ENCODE data around the gene HNRNPR. TPM values are rescaled to one million over a fixed set of nuclear protein-coding genes. Genes with fewer than 3 reads are reported as not detected.

The HNRNPR gene
- total RNA-seq, 3 donors from 2014 or later = 56.6 to 114 (median 109) TPM

DNA sequence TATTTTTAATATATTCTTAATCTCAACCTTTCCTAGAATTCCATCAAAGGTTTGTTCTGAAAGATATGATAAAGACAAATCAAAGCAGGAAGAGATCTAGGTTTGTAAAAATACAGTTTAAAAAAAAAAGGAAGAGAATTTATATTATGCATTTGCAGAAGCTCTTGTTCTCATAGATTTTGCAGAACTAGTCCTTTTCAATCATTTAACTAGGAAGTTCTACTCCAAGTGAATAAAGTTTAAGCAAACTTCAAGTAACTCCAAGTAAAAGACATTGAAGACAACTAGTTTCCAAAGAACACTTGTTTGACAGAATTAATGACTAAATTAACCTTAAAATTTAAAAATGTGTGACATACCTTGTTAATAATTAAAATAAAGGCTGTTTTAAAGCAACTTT lies 55.9 kb downstream of the HNRNPR start:
- no peaks in the 10 kb centered on the region for H3K9me3 ChIP-seq
- no peaks in the 10 kb centered on the region for H3K27me3 ChIP-seq
- H3K27ac ChIP-seq = no peak overlapping the region
- H3K36me3 ChIP-seq = no peaks in the 10 kb centered on the region
- no peak overlapping the region for H3K4me3 ChIP-seq
- TF ChIP-seq, protein P1, sequence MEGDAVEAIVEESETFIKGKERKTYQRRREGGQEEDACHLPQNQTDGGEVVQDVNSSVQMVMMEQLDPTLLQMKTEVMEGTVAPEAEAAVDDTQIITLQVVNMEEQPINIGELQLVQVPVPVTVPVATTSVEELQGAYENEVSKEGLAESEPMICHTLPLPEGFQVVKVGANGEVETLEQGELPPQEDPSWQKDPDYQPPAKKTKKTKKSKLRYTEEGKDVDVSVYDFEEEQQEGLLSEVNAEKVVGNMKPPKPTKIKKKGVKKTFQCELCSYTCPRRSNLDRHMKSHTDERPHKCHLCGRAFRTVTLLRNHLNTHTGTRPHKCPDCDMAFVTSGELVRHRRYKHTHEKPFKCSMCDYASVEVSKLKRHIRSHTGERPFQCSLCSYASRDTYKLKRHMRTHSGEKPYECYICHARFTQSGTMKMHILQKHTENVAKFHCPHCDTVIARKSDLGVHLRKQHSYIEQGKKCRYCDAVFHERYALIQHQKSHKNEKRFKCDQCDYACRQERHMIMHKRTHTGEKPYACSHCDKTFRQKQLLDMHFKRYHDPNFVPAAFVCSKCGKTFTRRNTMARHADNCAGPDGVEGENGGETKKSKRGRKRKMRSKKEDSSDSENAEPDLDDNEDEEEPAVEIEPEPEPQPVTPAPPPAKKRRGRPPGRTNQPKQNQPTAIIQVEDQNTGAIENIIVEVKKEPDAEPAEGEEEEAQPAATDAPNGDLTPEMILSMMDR (IDR thresholded peaks at IDR 0.05) = no peak
- no peak for TF ChIP-seq POLR2A (IDR thresholded peaks at IDR 0.05)
- TF ChIP-seq POLR2AphosphoS5 (IDR thresholded peaks at IDR 0.05) = no peak
- no peaks in the 10 kb centered on the region for H3K4me1 ChIP-seq
- intact Hi-C loops (cut with DNase I; ENCODE audit: low total_unique reads) = no loop called here
- no peak for DNase-seq (ENCODE audit: low spot score in 2 of 2)

DNA sequence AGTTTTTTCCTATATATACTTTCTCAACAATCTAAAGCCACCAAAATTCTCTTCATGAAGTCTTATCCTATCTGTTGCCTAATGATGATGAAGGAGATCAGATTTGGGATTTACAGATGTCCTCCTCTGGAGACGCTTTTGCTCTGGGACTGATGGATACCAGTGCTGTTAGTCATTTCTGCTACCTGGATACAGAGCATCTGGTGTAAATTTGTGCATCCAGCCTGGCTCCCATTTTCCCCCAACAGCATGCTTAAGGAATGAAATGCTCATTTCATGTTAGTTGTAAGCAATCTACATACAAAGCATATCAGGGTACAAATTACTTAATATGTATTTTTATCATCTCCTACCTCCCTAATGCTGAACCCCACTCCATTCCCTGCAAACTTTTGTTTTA lies 57.7 kb downstream of the HNRNPR start:
- no peaks in the 10 kb centered on the region for H3K9me3 ChIP-seq
- no peak for TF ChIP-seq POLR2AphosphoS5 (IDR thresholded peaks at IDR 0.05)
- TF ChIP-seq, protein P1 (IDR thresholded peaks at IDR 0.05) = no peak
- no peak for TF ChIP-seq POLR2A (IDR thresholded peaks at IDR 0.05)
- DNase-seq (ENCODE audit: low spot score in 2 of 2) = no peak
- intact Hi-C loops (cut with DNase I; ENCODE audit: low total_unique reads) = loop anchor here (2.0 kb wide), 1 partner anchor 18 kb away; no protein-coding TSS in a partner anchor
- no peaks in the 10 kb centered on the region for H3K36me3 ChIP-seq
- H3K4me3 ChIP-seq = no peak overlapping the region
- no peak overlapping the region for H3K27ac ChIP-seq
- no peaks in the 10 kb centered on the region for H3K4me1 ChIP-seq
- H3K27me3 ChIP-seq = no peaks in the 10 kb centered on the region

DNA sequence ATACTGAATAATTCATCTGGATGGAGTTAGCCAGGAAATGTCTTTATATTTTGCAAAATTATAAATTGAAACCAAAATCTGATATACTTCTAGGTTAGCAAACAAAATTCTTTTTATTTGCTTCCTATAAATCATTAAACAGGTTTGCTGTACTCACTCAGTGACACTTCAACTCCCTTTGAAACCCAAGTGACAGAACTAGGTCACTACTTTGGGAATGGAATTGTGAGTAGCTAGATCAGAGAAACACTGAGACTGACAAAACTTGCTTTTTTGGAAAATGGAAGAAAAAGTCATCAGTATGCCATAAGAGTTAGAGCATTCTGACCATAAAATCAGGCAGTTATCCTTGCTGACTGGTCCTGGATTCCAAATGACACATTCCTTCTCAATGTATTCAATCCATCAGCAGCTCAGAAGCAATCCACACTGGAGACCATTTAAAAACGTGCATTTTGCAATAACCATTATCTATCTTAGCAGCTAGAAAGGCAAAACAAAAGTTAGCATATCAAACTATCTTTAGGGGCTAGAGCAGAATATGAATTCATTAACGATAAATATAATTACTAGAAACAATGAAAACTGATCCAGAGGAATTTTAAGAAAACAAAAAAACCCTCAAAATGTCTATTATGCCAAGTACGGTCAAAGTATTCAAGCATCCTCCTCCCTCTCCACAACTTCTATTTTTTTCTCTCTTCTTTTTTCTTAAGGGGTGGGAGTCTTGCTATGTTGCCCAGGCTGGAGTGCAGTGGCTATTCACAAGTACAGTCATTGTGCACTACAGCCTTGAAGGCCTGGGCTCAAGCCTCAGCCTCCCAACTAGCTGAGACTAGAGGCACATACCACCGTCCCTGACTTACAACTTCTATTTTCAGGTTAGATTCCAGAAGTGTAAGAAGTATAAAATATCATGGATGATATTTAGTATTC lies 60.1 kb downstream of the HNRNPR start:
- H3K9me3 ChIP-seq = no peaks in the 10 kb centered on the region
- H3K27me3 ChIP-seq = no peaks in the 10 kb centered on the region
- no peak overlapping the region for H3K4me3 ChIP-seq
- no peak for TF ChIP-seq POLR2A (IDR thresholded peaks at IDR 0.05)
- TF ChIP-seq, protein P1 (IDR thresholded peaks at IDR 0.05) = no peak
- TF ChIP-seq POLR2AphosphoS5 (IDR thresholded peaks at IDR 0.05) = no peak
- H3K36me3 ChIP-seq = no peaks in the 10 kb centered on the region
- no peaks in the 10 kb centered on the region for H3K4me1 ChIP-seq
- intact Hi-C loops (cut with DNase I; ENCODE audit: low total_unique reads) = no loop called here
- no peak overlapping the region for H3K27ac ChIP-seq
- DNase-seq (ENCODE audit: low spot score in 2 of 2) = no peak

DNA sequence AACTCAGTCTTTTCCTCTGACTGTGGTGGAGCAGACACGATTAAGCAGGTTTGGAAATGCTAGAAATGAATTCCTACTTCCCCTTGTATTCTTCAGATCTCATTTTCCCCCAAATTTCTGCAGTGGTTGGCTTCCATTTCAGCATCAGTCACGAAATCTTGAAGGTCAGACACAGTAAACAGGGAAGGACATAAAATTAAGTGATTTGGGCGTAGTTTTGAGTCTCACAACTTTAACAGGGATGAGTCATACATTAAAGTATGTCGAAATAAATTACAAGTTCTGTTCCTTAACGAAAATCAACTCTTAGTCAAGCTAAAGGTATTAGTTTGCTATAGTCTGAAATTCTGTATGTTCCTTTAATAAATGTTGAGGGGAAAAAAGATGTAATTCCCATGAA lies 61.1 kb downstream of the HNRNPR start:
- TF ChIP-seq POLR2AphosphoS5 (IDR thresholded peaks at IDR 0.05) (no peak), POLR2A (IDR thresholded peaks at IDR 0.05) (no peak)
- TF ChIP-seq, protein P1 (IDR thresholded peaks at IDR 0.05) = no peak
- no peak for DNase-seq (ENCODE audit: low spot score in 2 of 2)
- H3K27me3 ChIP-seq = no peaks in the 10 kb centered on the region
- no peaks in the 10 kb centered on the region for H3K36me3 ChIP-seq
- no peaks in the 10 kb centered on the region for H3K4me1 ChIP-seq
- H3K27ac ChIP-seq = no peak overlapping the region
- intact Hi-C loops (cut with DNase I; ENCODE audit: low total_unique reads) = no loop called here
- H3K9me3 ChIP-seq = no peaks in the 10 kb centered on the region
- H3K4me3 ChIP-seq = no peak overlapping the region

DNA sequence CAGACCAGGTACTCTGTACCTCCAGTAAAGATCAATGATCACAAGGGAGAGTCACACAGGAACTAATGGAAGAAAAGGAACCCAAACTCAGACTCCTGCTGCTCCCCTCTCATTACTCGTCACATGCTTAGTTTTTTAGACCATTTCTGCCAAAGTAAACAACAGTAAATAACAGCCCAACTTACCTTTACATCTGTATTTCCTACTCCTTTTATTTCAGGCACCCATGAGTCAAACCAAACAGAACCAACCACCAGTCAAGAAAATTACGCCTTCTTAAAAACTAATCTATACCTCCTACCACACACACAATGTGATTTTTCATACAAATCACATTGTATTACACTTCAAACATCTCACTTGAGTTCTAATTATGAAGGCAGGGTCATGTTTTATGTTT lies 65.4 kb downstream of the HNRNPR start:
- DNase-seq (ENCODE audit: low spot score in 2 of 2) = no peak
- intact Hi-C loops (cut with DNase I; ENCODE audit: low total_unique reads) = no loop called here
- no peaks in the 10 kb centered on the region for H3K27me3 ChIP-seq
- no peaks in the 10 kb centered on the region for H3K9me3 ChIP-seq
- TF ChIP-seq, protein P1 (IDR thresholded peaks at IDR 0.05) = no peak
- TF ChIP-seq POLR2A (IDR thresholded peaks at IDR 0.05) (no peak), POLR2AphosphoS5 (IDR thresholded peaks at IDR 0.05) (no peak)
- no peaks in the 10 kb centered on the region for H3K4me1 ChIP-seq
- H3K36me3 ChIP-seq = no peaks in the 10 kb centered on the region
- H3K27ac ChIP-seq = peak overlapping the region in 1 of 2 donors; percentile 27
- no peak overlapping the region for H3K4me3 ChIP-seq

Measured in breast epithelium (tissue), 4 donors.